Measurements from ENCODE around the gene ZNF837.

DNA sequence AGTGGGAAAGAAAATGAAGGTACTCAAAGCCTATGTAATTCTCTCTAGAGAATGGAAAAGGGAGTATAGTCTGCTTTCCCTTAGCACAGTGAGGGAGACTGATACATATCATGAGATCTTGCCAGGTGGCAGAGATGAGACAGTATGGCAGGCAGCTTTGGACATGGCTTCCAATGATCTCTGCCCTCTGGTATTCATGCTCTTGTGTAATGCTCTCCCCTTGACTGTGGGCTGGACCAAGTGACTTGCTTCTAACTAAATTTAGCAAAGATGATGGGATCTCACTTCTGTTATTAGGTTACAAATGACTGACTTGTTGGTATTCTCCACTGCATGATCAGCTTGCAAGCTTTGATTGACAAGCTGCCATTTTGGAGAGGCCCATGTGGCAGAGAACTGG lies 48.9 kb upstream of the ZNF837 start:
- TF ChIP-seq EZH2 (IDR thresholded peaks at IDR 0.05) = no peak
- no peak for TF ChIP-seq POLR2AphosphoS5 (IDR thresholded peaks at IDR 0.05; ENCODE audit: borderline replicate concordance, low read depth, low read length)
- TF ChIP-seq FOXP2 (optimal IDR thresholded peaks at IDR 0.05; ENCODE audit: control extremely low read depth, extremely low read length, insufficient read depth) = no peak

Data from SK-N-MC (cell line).